ENCODE data around the gene TMEM213. TPM values are rescaled to one million over a fixed set of nuclear protein-coding genes. Genes with fewer than 3 reads are reported as not detected.

Gene TMEM213
- total RNA-seq, 1 experiment from 2014 or later = 11.3 TPM

DNA sequence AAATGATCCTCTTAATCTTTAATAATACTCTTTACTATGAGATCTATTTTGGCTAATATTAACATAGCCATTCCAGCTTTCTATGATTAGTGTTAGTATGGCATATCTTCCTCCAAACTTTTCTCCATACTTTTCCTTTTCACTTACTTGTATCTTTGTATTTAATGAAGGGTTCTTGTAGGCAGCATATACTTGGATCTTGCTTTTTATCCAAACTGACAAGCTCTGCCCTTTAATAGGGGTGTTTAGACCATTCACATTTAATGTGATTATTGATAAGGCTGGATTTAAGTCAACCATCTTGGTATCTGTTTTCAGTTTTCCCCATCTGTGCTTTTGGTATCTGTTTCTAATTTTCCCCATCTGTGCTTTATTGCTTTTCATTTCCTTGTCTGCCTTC lies 59.9 kb downstream of the TMEM213 start:
- H3K4me1 Mint-ChIP-seq (ENCODE audit: low read depth, unreplicated experiment) = no peaks in the 10 kb centered on the region
- intact Hi-C loops (cut with micrococcal nuclease; ENCODE audit: unreplicated experiment) = no loop called here
- BruUV-seq (replicated peaks) = no TSS peak

DNA sequence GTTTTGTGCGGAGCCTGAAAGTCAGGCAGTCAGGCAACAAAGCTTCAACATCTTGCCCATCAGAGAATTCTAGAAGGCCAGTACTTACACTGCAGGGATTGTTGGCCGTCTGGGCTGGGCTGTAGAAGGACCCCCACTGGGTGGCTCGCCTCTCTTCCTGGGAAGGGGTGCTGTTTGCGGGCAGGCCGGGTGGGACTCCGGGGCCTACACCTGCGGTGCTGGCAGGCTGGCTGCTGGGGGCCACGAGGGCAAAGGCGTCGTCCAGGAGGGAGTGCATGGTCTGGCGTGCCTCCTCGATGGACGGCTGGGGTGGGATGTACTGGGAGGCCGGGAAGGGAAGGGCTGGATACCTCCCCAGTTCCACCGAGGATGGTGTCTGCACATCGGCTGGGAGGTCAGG lies 63.3 kb downstream of the TMEM213 start:
- TF ChIP-seq, protein P1, sequence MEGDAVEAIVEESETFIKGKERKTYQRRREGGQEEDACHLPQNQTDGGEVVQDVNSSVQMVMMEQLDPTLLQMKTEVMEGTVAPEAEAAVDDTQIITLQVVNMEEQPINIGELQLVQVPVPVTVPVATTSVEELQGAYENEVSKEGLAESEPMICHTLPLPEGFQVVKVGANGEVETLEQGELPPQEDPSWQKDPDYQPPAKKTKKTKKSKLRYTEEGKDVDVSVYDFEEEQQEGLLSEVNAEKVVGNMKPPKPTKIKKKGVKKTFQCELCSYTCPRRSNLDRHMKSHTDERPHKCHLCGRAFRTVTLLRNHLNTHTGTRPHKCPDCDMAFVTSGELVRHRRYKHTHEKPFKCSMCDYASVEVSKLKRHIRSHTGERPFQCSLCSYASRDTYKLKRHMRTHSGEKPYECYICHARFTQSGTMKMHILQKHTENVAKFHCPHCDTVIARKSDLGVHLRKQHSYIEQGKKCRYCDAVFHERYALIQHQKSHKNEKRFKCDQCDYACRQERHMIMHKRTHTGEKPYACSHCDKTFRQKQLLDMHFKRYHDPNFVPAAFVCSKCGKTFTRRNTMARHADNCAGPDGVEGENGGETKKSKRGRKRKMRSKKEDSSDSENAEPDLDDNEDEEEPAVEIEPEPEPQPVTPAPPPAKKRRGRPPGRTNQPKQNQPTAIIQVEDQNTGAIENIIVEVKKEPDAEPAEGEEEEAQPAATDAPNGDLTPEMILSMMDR (IDR thresholded peaks at IDR 0.05; ENCODE audit: unreplicated experiment) = no peak
- peaks cover 6% of the 10 kb centered on the region for H3K9me3 Mint-ChIP-seq (ENCODE audit: low read depth, unreplicated experiment)
- peaks cover 22% of the 10 kb centered on the region for H3K4me1 Mint-ChIP-seq (ENCODE audit: low read depth, unreplicated experiment)
- DNase-seq = no peak
- peaks cover 4% of the 10 kb centered on the region for H3K36me3 Mint-ChIP-seq (ENCODE audit: insufficient read depth, unreplicated experiment)
- H3K27me3 Mint-ChIP-seq (ENCODE audit: unreplicated experiment) = no peaks in the 10 kb centered on the region
- intact Hi-C loops (cut with micrococcal nuclease; ENCODE audit: unreplicated experiment) = loop anchor here (10.0 kb wide), 3 partner anchors 196 to 956 kb away; partner anchors contain the start of gene CREB3L2
- CTCF ChIA-PET = no interaction called here
- no TSS peak for BruUV-seq (replicated peaks)
- peak overlapping the region; percentile 27 for H3K27ac Mint-ChIP-seq (ENCODE audit: unreplicated experiment)
- H3K4me3 Mint-ChIP-seq (ENCODE audit: low read depth, unreplicated experiment) = no peak overlapping the region

More for the DNA sequence above, 59.9 kb downstream of the TMEM213 start:
- CTCF ChIA-PET = no interaction called here
- H3K27me3 Mint-ChIP-seq (ENCODE audit: unreplicated experiment) = no peaks in the 10 kb centered on the region
- H3K27ac Mint-ChIP-seq (ENCODE audit: unreplicated experiment) = no peak overlapping the region
- peaks cover 6% of the 10 kb centered on the region for H3K9me3 Mint-ChIP-seq (ENCODE audit: low read depth, unreplicated experiment)
- TF ChIP-seq, protein P1 (IDR thresholded peaks at IDR 0.05; ENCODE audit: unreplicated experiment) = no peak
- no peak for DNase-seq
- no peak overlapping the region for H3K4me3 Mint-ChIP-seq (ENCODE audit: low read depth, unreplicated experiment)
- peaks cover 4% of the 10 kb centered on the region for H3K36me3 Mint-ChIP-seq (ENCODE audit: insufficient read depth, unreplicated experiment)

DNA sequence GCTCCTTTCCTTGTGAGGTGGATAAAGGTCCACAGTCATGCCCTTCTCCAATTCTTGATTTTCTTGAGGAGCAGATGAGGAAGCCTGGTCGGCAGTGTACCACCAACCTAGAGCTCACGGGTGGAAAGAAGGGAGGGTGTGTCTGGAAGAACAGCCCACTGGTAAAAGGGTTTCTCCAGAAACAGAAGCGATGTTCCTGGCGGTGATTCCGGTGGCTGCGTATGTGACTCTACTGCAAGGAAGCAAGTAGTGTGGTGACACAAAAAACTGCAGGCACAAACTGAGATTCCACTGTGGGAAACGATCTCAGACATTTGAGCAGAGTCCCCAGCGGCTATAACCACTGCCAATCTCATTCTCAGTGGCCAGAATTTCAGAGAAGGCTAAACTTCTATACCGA lies 66.1 kb downstream of the TMEM213 start:
- Mint-ChIP-seq H3K27me3 (ENCODE audit: unreplicated experiment) (no peaks in the 10 kb centered on the region), H3K4me3 (ENCODE audit: low read depth, unreplicated experiment) (no peak overlapping the region), H3K27ac (ENCODE audit: unreplicated experiment) (peak overlapping the region; percentile 58), H3K9me3 (ENCODE audit: low read depth, unreplicated experiment) (no peaks in the 10 kb centered on the region), H3K4me1 (ENCODE audit: low read depth, unreplicated experiment) (peaks cover 24% of the 10 kb centered on the region), H3K36me3 (ENCODE audit: insufficient read depth, unreplicated experiment) (peaks cover 4% of the 10 kb centered on the region)
- BruUV-seq (replicated peaks) = no TSS peak
- CTCF ChIA-PET = interaction anchor here (0.5 kb wide), 1 partner anchor 107 kb away, joined by 3 read pairs; no protein-coding TSS in a partner anchor
- no peak for DNase-seq
- intact Hi-C loops (cut with micrococcal nuclease; ENCODE audit: unreplicated experiment) = loop anchor here (1.0 to 10.0 kb wide), 6 partner anchors 65 to 959 kb away; partner anchors contain the start of genes ATP6V0A4 and CREB3L2
- TF ChIP-seq, protein P1 (IDR thresholded peaks at IDR 0.05; ENCODE audit: unreplicated experiment) = no peak

DNA sequence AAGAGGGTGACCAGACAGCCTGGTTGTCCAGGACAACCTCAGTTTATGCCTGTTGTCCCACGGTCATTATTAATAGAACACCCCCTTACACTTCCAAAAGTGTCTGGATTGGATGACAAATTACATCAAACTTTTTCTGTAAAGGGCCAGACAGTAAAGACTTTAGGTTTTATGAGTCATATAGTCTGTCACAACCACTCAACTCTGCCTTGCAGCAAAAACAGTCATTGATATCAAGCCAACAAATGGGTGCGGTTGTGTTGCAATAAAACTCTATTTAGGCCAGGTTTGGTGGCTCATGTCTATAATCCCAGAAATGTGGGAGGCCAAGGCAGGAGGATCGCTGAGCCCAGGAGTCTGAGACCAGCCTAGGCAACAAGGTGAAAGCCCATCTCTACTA lies 66.9 kb downstream of the TMEM213 start:
- Mint-ChIP-seq H3K27ac (ENCODE audit: unreplicated experiment) (peak overlapping the region; percentile 58), H3K4me3 (ENCODE audit: low read depth, unreplicated experiment) (no peak overlapping the region), H3K36me3 (ENCODE audit: insufficient read depth, unreplicated experiment) (peaks cover 4% of the 10 kb centered on the region), H3K27me3 (ENCODE audit: unreplicated experiment) (no peaks in the 10 kb centered on the region), H3K9me3 (ENCODE audit: low read depth, unreplicated experiment) (no peaks in the 10 kb centered on the region), H3K4me1 (ENCODE audit: low read depth, unreplicated experiment) (peaks cover 24% of the 10 kb centered on the region)
- DNase-seq = peak; percentile 57
- no TSS peak for BruUV-seq (replicated peaks)
- intact Hi-C loops (cut with micrococcal nuclease; ENCODE audit: unreplicated experiment) = loop anchor here (1.0 to 10.0 kb wide), 7 partner anchors 66 to 960 kb away; partner anchors contain the start of genes ATP6V0A4 and CREB3L2
- TF ChIP-seq, protein P1 (IDR thresholded peaks at IDR 0.05; ENCODE audit: unreplicated experiment) = no peak
- CTCF ChIA-PET = interaction anchor here (1.1 to 1.4 kb wide), 3 partner anchors 66 to 126 kb away, joined by 3 to 5 read pairs (median 3); no protein-coding TSS in a partner anchor

Data from Calu3 (cell line).